Measurements from ENCODE around the gene DPAGT1.
"Not testable (repeated sequence)": the region's sequence is repeated elsewhere in the genome, so short reads cannot be mapped to it uniquely, and the experiment has no call there.

The DPAGT1 gene

GRCh38 chr11:119115484-119116234 is 14.0 kb upstream of the DPAGT1 start:
- DNase-seq = peak; percentile 28 to 32

GRCh38 chr11:119114351-119114750 is 12.7 kb upstream of the DPAGT1 start:
- DNase-seq = no peak

- no peak for DNase-seq
Measured at GRCh38 chr11:119113716-119114115, 12.1 kb upstream of the DPAGT1 start.

GRCh38 chr11:119112314-119113020 is 10.8 kb upstream of the DPAGT1 start:
- no peak for DNase-seq

GRCh38 chr11:119111361-119111925 is 9.8 kb upstream of the DPAGT1 start:
- no peak for DNase-seq

- DNase-seq = no peak
Measured at GRCh38 chr11:119110439-119110838, 8.8 kb upstream of the DPAGT1 start.

GRCh38 chr11:119109843-119110242 is 8.2 kb upstream of the DPAGT1 start:
- no peak for DNase-seq

GRCh38 chr11:119108857-119109221 is 7.2 kb upstream of the DPAGT1 start:
- DNase-seq = no peak

- DNase-seq = peak in 1 of 2 experiments; percentile 49
Measured at GRCh38 chr11:119108146-119108856, 6.6 kb upstream of the DPAGT1 start.

GRCh38 chr11:119107538-119108145 is 6.0 kb upstream of the DPAGT1 start:
- DNase-seq = peak in 1 of 2 experiments; percentile 30

- peak; percentile 88 to 91 for DNase-seq
Measured at GRCh38 chr11:119106564-119107537, 5.2 kb upstream of the DPAGT1 start, which contains the start of gene C2CD2L. C2CD2L (plus strand) TSS chr11:119107344; CDS start chr11:119107742, 398 bp downstream.

GRCh38 chr11:119103793-119104192 is 2.1 kb upstream of the DPAGT1 start:
- DNase-seq = no peak

GRCh38 chr11:119103161-119103664 is 1.6 kb upstream of the DPAGT1 start:
- not testable (repeated sequence) for DNase-seq

GRCh38 chr11:119100994-119101758 is 477 bp downstream of the DPAGT1 start:
- peak; percentile 46 to 56 for DNase-seq

GRCh38 chr11:119100246-119100970 is 1.2 kb downstream of the DPAGT1 start:
- DNase-seq = no peak

GRCh38 chr11:119099711-119100110 is 1.9 kb downstream of the DPAGT1 start:
- DNase-seq = no peak

GRCh38 chr11:119095066-119095880 is 6.4 kb downstream of the DPAGT1 start:
- DNase-seq = peak; percentile 99

- peak in 1 of 2 experiments; percentile 66 for DNase-seq
Measured at GRCh38 chr11:119094816-119095065, 6.9 kb downstream of the DPAGT1 start.
